ENCODE results near the gene MCFD2.
A peak's percentile ranks its signal among the peaks of the same experiment; 100 is the strongest.

Gene MCFD2

DNA sequence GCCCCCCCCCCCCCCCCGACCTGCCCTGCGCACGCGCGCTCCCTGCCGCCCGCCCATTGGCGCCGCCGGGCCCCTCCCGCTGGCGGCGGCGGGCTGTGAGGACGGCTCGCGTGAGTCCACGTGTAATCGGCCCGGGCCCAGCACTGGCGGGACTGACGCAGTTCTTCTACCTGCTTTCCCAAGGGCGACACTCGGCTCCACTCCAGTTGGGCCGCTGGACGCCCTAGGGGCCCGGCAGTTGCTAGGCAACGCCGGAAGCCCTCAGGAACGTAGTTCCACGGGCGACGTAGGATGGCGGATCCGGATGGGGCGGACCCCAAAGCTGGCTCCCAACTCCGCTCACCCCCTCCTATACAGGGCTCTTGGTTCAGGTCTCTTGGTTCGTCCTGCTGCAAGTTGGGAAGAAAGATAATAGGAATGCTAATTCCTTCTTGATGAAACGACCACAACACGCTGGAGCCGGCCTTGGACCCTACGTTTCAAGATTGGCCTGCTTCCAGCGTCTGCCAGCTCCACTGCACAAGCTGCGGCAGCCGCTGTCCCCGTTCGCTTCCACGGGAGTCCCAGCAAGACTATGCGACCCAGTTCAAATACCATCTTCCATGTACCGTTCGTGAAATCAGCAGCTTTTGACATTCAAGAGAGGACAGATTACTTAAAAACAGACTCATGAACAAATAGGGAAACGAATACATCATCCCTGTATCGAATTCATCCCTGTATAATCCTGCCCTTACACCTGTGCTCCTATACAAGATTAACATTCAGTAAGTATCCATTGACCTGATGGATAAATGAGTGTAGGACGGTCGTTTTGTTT lies 415 bp upstream of the MCFD2 start:
- peak; percentile 42; the same call in 1 of the 2 replicates for TF ChIP-seq CREB1 (IDR thresholded peaks at IDR 0.05; ENCODE audit: low read depth)
- no peak for TF ChIP-seq FOXM1 (IDR thresholded peaks at IDR 0.05; ENCODE audit: borderline replicate concordance, low read depth)
- TF ChIP-seq, protein P1, sequence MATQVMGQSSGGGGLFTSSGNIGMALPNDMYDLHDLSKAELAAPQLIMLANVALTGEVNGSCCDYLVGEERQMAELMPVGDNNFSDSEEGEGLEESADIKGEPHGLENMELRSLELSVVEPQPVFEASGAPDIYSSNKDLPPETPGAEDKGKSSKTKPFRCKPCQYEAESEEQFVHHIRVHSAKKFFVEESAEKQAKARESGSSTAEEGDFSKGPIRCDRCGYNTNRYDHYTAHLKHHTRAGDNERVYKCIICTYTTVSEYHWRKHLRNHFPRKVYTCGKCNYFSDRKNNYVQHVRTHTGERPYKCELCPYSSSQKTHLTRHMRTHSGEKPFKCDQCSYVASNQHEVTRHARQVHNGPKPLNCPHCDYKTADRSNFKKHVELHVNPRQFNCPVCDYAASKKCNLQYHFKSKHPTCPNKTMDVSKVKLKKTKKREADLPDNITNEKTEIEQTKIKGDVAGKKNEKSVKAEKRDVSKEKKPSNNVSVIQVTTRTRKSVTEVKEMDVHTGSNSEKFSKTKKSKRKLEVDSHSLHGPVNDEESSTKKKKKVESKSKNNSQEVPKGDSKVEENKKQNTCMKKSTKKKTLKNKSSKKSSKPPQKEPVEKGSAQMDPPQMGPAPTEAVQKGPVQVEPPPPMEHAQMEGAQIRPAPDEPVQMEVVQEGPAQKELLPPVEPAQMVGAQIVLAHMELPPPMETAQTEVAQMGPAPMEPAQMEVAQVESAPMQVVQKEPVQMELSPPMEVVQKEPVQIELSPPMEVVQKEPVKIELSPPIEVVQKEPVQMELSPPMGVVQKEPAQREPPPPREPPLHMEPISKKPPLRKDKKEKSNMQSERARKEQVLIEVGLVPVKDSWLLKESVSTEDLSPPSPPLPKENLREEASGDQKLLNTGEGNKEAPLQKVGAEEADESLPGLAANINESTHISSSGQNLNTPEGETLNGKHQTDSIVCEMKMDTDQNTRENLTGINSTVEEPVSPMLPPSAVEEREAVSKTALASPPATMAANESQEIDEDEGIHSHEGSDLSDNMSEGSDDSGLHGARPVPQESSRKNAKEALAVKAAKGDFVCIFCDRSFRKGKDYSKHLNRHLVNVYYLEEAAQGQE (IDR thresholded peaks at IDR 0.05; ENCODE audit: low read depth): no peak
- TF ChIP-seq RAD21 (IDR thresholded peaks at IDR 0.05; ENCODE audit: low read depth): no peak
- no peak for TF ChIP-seq CEBPB (IDR thresholded peaks at IDR 0.05)
- no peak for TF ChIP-seq EGR1 (IDR thresholded peaks at IDR 0.05)
- TF ChIP-seq TCF12 (IDR thresholded peaks at IDR 0.05; ENCODE audit: low read depth): peak; percentile 39; the same call in 1 of the 2 replicates
- TF ChIP-seq TAF1 (IDR thresholded peaks at IDR 0.05; ENCODE audit: low read depth): peak; percentile 63
- peak; percentile 75 for TF ChIP-seq YY1 (IDR thresholded peaks at IDR 0.05; ENCODE audit: low read depth)
- peak; percentile 59 for TF ChIP-seq NFIC (IDR thresholded peaks at IDR 0.05)
- no peak for TF ChIP-seq EP300 (IDR thresholded peaks at IDR 0.05; ENCODE audit: borderline replicate concordance)
- TF ChIP-seq, protein P2, sequence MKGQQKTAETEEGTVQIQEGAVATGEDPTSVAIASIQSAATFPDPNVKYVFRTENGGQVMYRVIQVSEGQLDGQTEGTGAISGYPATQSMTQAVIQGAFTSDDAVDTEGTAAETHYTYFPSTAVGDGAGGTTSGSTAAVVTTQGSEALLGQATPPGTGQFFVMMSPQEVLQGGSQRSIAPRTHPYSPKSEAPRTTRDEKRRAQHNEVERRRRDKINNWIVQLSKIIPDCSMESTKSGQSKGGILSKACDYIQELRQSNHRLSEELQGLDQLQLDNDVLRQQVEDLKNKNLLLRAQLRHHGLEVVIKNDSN (IDR thresholded peaks at IDR 0.05): peak; percentile 26; the same call in 1 of the 2 replicates
- no peak for TF ChIP-seq TEAD4 (IDR thresholded peaks at IDR 0.05)
- TF ChIP-seq, protein P3, sequence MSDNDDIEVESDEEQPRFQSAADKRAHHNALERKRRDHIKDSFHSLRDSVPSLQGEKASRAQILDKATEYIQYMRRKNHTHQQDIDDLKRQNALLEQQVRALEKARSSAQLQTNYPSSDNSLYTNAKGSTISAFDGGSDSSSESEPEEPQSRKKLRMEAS (IDR thresholded peaks at IDR 0.05): peak; percentile 96
- TF ChIP-seq ZBTB7A (IDR thresholded peaks at IDR 0.05; ENCODE audit: low read depth): no peak

DNA sequence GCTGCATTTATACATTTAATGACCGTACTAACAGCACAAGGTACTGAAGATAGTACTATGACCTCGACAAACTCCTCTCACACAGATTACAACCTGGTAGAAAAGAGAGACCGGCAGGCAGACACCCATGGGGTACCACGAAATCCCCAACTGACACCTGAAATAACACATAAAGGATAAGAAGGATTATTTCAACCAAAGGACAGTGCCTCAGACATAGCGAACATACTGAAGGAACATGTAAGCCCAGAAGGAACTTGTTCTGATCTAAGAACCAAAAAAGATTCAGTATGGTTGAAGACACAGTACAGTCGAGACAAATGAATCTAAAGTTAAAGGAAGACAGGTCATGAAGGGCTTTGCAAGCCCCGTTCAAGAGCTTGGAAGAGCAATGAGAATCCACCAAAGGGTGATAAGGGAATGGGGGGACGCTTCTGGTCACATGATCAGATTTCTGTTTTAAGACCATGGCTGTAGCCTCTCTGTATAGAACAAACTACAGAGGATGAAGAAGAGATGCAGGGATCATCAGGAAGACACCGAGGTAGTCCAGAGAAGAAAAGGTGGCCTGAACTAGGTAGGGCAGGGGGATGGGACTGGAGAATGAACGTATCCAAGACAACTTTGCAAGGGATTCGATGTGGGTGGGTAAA lies 902 bp downstream of the MCFD2 start:
- TF ChIP-seq, protein P2 (IDR thresholded peaks at IDR 0.05): peak; percentile 48; the same call in 1 of the 2 replicates
- TF ChIP-seq TEAD4 (IDR thresholded peaks at IDR 0.05): no peak

DNA sequence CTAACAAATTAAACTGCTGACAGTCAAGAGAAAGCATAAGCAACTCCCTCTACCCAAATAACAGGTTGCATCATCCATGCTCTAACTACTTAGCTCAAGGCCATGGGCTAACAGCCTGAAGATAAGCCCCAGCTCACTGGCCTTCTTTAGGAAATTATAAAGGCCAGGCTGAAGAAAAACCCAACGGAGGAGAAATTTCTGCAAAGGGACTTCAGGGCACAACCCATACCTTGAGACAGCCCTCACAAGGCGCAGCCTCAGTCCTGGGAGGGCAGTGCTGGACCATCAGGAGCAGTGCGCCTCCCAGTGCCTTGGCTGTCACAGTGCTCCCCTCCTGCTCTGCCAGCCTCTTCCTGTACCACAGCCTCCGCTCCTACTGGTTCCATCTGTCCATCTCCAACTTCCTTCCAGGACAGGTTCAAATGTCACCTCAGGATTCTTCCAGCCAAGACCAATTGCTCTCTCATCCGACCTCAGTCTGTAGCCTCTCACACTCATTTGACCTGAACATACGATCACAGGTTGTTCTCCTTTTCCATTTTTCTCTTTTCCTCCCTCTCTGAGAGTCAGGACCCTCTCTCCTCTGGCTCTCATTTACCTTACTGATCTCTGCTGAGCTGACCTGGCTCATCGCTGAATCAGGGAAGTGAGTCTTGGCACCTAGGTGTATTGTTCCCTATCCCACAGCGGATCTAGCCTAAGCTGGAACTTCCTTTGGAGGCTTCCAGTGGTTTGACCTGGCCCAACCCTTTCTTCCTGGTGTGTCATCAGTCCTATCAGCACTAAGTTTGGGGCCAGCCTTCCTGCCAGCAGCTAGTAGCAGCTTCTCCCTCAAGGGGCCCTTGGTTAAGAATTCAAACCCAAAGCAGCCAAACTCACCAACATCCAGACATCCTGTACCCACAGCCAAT lies 1.9 kb downstream of the MCFD2 start:
- TF ChIP-seq CEBPB (IDR thresholded peaks at IDR 0.05) (no peak), EGR1 (IDR thresholded peaks at IDR 0.05) (no peak), ZBTB7A (IDR thresholded peaks at IDR 0.05; ENCODE audit: low read depth) (no peak), TAF1 (IDR thresholded peaks at IDR 0.05; ENCODE audit: low read depth) (no peak), EP300 (IDR thresholded peaks at IDR 0.05; ENCODE audit: borderline replicate concordance) (no peak), FOXM1 (IDR thresholded peaks at IDR 0.05; ENCODE audit: borderline replicate concordance, low read depth) (no peak), CREB1 (IDR thresholded peaks at IDR 0.05; ENCODE audit: low read depth) (no peak), YY1 (IDR thresholded peaks at IDR 0.05; ENCODE audit: low read depth) (no peak), TCF12 (IDR thresholded peaks at IDR 0.05; ENCODE audit: low read depth) (no peak), TEAD4 (IDR thresholded peaks at IDR 0.05) (no peak), NFIC (IDR thresholded peaks at IDR 0.05) (no peak), RAD21 (IDR thresholded peaks at IDR 0.05; ENCODE audit: low read depth) (no peak)
- TF ChIP-seq, protein P1 (IDR thresholded peaks at IDR 0.05; ENCODE audit: low read depth): no peak
- TF ChIP-seq, protein P2 (IDR thresholded peaks at IDR 0.05): no peak
- TF ChIP-seq, protein P3 (IDR thresholded peaks at IDR 0.05): no peak

DNA sequence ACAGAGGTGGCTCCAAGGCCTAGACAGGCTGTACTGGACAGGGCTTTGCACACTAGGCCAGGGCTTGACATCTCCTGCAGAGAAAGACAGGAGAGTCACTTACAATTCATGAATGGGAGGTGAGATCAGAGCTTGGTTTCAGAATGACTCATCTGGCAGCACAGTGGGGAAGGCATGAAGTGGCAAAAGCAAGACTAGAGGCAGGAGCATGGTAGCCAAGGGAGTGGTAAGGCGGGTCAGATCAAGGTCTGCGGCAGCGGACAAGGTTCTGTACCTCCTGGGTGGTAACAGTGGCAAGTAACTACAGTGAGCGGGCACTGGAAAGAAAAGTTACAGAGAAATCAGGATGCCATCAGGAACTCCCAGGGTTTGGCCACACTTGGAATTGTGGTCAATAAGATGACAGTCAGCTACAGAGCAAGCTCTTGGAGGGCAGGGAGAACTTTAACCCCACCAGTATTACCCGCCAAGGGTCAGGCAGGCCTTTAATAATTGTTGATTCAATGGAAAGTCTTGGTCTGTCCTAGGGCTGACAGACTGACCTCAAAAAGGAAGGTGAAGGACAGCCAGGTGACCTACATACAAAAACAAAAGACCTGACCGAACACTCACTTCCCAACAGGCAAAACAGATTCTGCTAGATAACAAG lies 5.7 kb downstream of the MCFD2 start:
- TF ChIP-seq YY1 (IDR thresholded peaks at IDR 0.05; ENCODE audit: low read depth): peak; percentile 56; the same call in 1 of the 2 replicates
- no peak for TF ChIP-seq CEBPB (IDR thresholded peaks at IDR 0.05)
- no peak for TF ChIP-seq EGR1 (IDR thresholded peaks at IDR 0.05)
- TF ChIP-seq, protein P3 (IDR thresholded peaks at IDR 0.05): peak; percentile 68; the same call in 1 of the 2 replicates
- TF ChIP-seq, protein P1 (IDR thresholded peaks at IDR 0.05; ENCODE audit: low read depth): no peak
- no peak for TF ChIP-seq RAD21 (IDR thresholded peaks at IDR 0.05; ENCODE audit: low read depth)
- TF ChIP-seq, protein P2 (IDR thresholded peaks at IDR 0.05): 0 out of 2 replicates have a peak, but pooled peaks have one; percentile 12
- TF ChIP-seq FOXM1 (IDR thresholded peaks at IDR 0.05; ENCODE audit: borderline replicate concordance, low read depth): 0 out of 2 replicates have a peak, but pooled peaks have one; percentile 24
- TF ChIP-seq EP300 (IDR thresholded peaks at IDR 0.05; ENCODE audit: borderline replicate concordance): peak; percentile 80; the same call in 1 of the 2 replicates
- peak; percentile 43; the same call in 1 of the 2 replicates for TF ChIP-seq TEAD4 (IDR thresholded peaks at IDR 0.05)
- no peak for TF ChIP-seq CREB1 (IDR thresholded peaks at IDR 0.05; ENCODE audit: low read depth)
- TF ChIP-seq TCF12 (IDR thresholded peaks at IDR 0.05; ENCODE audit: low read depth): peak; percentile 75
- no peak for TF ChIP-seq TAF1 (IDR thresholded peaks at IDR 0.05; ENCODE audit: low read depth)
- peak; percentile 71 for TF ChIP-seq NFIC (IDR thresholded peaks at IDR 0.05)
- no peak for TF ChIP-seq ZBTB7A (IDR thresholded peaks at IDR 0.05; ENCODE audit: low read depth)

All from Ishikawa (cell line).